ENCODE results near the gene NRP1. TPM values are rescaled to one million over a fixed set of nuclear protein-coding genes. Genes with fewer than 3 reads are reported as not detected.

The NRP1 gene
- polyA plus RNA-seq, 3 donors = 1.1 to 1.7 (median 1.3) TPM

GRCh38 chr10:33298893-33299292 is 35.6 kb downstream of the NRP1 start:
- H3K4me2 ChIP-seq (replicated peaks; ENCODE audit: extremely low read depth, low read length, poor library complexity, severe bottlenecking) = no peak overlapping the region
- H3K9ac ChIP-seq (ENCODE audit: insufficient read depth, low read length, poor library complexity, severe bottlenecking) = no peak overlapping the region
- H3K36me3 Mint-ChIP-seq = no peaks in the 10 kb centered on the region
- no peak overlapping the region for H3K4me3 ChIP-seq (replicated peaks in 1 of 3; ENCODE audit: low read depth in 2 of 3, low read length in 3 of 3)
- no peaks in the 10 kb centered on the region for H4K20me1 ChIP-seq (ENCODE audit: insufficient read depth, low read length)
- H3K9me3 Mint-ChIP-seq = peaks cover 0 to 2% (median 0%) of the 10 kb centered on the region in 7 donors
- no peaks in the 10 kb centered on the region for H3K36me3 ChIP-seq (replicated peaks in 1 of 2; ENCODE audit: control insufficient read depth in 1 of 2, insufficient read depth in 2 of 2, low read length in 2 of 2)
- H3K27me3 Mint-ChIP-seq (ENCODE audit: low read depth in 3 of 3) = peaks cover 0 to 2% (median 0%) of the 10 kb centered on the region in 3 donors
- H3K79me2 ChIP-seq (ENCODE audit: insufficient read depth, low read length) = no peaks in the 10 kb centered on the region
- no peaks in the 10 kb centered on the region for H3K4me1 ChIP-seq (ENCODE audit: control insufficient read depth in 1 of 2, insufficient read depth in 2 of 2, low read length in 2 of 2)
- intact Hi-C loops (cut with micrococcal nuclease) = no loop called here
- WGBS (ENCODE audit: insufficient coverage) = 94% methylated on average over 2 of the region's 2 CpGs
- no peak overlapping the region for H3K27ac Mint-ChIP-seq
- no peak overlapping the region for H3K27ac ChIP-seq (ENCODE audit: low read depth in 1 of 2, low read length in 2 of 2)
- no peak overlapping the region for H2AFZ ChIP-seq (ENCODE audit: insufficient read depth, low read depth, low read length, poor library complexity, severe bottlenecking)
- TF ChIP-seq, protein P1, sequence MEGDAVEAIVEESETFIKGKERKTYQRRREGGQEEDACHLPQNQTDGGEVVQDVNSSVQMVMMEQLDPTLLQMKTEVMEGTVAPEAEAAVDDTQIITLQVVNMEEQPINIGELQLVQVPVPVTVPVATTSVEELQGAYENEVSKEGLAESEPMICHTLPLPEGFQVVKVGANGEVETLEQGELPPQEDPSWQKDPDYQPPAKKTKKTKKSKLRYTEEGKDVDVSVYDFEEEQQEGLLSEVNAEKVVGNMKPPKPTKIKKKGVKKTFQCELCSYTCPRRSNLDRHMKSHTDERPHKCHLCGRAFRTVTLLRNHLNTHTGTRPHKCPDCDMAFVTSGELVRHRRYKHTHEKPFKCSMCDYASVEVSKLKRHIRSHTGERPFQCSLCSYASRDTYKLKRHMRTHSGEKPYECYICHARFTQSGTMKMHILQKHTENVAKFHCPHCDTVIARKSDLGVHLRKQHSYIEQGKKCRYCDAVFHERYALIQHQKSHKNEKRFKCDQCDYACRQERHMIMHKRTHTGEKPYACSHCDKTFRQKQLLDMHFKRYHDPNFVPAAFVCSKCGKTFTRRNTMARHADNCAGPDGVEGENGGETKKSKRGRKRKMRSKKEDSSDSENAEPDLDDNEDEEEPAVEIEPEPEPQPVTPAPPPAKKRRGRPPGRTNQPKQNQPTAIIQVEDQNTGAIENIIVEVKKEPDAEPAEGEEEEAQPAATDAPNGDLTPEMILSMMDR (IDR thresholded peaks at IDR 0.05) = no peak
- no peaks in the 10 kb centered on the region for H3K27me3 ChIP-seq (ENCODE audit: control insufficient read depth in 2 of 2, insufficient read depth in 2 of 2, low read length in 2 of 2)
- H3K4me3 Mint-ChIP-seq = no peak overlapping the region
- no peaks in the 10 kb centered on the region for H3K4me1 Mint-ChIP-seq
- DNase-seq = no peak
- H3K9me3 ChIP-seq (replicated peaks in 1 of 2; ENCODE audit: control insufficient read depth in 1 of 2, insufficient read depth in 1 of 2, low read length in 2 of 2) = no peaks in the 10 kb centered on the region

DNA sequence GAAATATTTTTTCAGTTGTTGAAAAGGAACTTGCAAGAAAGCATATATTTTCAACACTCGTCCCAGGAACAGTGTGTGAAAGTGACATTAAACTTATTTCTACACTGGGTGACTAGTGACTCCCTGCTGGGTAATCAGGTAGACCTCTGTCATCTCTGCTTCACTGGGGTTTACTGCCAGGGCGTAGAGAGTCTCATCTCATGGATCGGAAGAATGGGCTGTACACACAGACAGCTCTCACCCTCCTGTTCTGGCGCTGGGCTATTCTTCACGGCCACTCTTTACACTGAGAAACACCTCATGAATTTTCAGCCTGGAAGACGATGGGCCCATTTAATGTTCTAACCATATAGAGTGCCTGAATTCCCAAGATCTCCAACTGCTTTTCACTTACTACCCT is 36.4 kb downstream of the NRP1 start:
- intact Hi-C loops (cut with micrococcal nuclease) = no loop called here
- no peaks in the 10 kb centered on the region for H3K27me3 Mint-ChIP-seq (ENCODE audit: low read depth in 3 of 3)

More for the DNA sequence above, 36.4 kb downstream of the NRP1 start:
- H3K27me3 ChIP-seq (ENCODE audit: control insufficient read depth in 2 of 2, insufficient read depth in 2 of 2, low read length in 2 of 2) = no peaks in the 10 kb centered on the region
- no peak overlapping the region for H2AFZ ChIP-seq (ENCODE audit: insufficient read depth, low read depth, low read length, poor library complexity, severe bottlenecking)
- 97% methylated on average over 5 of the region's 6 CpGs for WGBS (ENCODE audit: insufficient coverage)
- no peaks in the 10 kb centered on the region for H4K20me1 ChIP-seq (ENCODE audit: insufficient read depth, low read length)
- no peak overlapping the region for H3K9ac ChIP-seq (ENCODE audit: insufficient read depth, low read length, poor library complexity, severe bottlenecking)
- H3K36me3 ChIP-seq (replicated peaks in 1 of 2; ENCODE audit: control insufficient read depth in 1 of 2, insufficient read depth in 2 of 2, low read length in 2 of 2) = no peaks in the 10 kb centered on the region
- Mint-ChIP-seq H3K4me1 (no peaks in the 10 kb centered on the region), H3K36me3 (no peaks in the 10 kb centered on the region), H3K9me3 (peaks cover 0 to 2% (median 0%) of the 10 kb centered on the region in 7 donors), H3K27ac (no peak overlapping the region), H3K4me3 (no peak overlapping the region)
- H3K4me1 ChIP-seq (ENCODE audit: control insufficient read depth in 1 of 2, insufficient read depth in 2 of 2, low read length in 2 of 2) = no peaks in the 10 kb centered on the region
- H3K27ac ChIP-seq (ENCODE audit: low read depth in 1 of 2, low read length in 2 of 2) = no peak overlapping the region
- DNase-seq = no peak
- TF ChIP-seq, protein P1 (IDR thresholded peaks at IDR 0.05) = no peak
- no peaks in the 10 kb centered on the region for H3K9me3 ChIP-seq (replicated peaks in 1 of 2; ENCODE audit: control insufficient read depth in 1 of 2, insufficient read depth in 1 of 2, low read length in 2 of 2)
- H3K4me2 ChIP-seq (replicated peaks; ENCODE audit: extremely low read depth, low read length, poor library complexity, severe bottlenecking) = no peak overlapping the region
- H3K4me3 ChIP-seq (replicated peaks in 1 of 3; ENCODE audit: low read depth in 2 of 3, low read length in 3 of 3) = no peak overlapping the region
- H3K79me2 ChIP-seq (ENCODE audit: insufficient read depth, low read length) = no peaks in the 10 kb centered on the region
